H7 (cell line): ENCODE data around the gene C5AR1. TPM values are rescaled to one million over a fixed set of nuclear protein-coding genes. Genes with fewer than 3 reads are reported as not detected.
"Not testable (repeated sequence)": the region's sequence is repeated elsewhere in the genome, so short reads cannot be mapped to it uniquely, and the experiment has no call there.

ENCODE experiments used
- DNase-seq: peaks from one replicate; pipeline ENCODE4 v3.0.0; 2012
- H3K27me3 ChIP-seq: 2 replicates; pipeline ENCODE4 v1.6.0; 2011; ENCODE audit warnings: mild to moderate bottlenecking, low read length; ENCODE audit not compliant: control insufficient read depth, insufficient read depth
- H3K36me3 ChIP-seq: replicated peaks from 2 replicates; pipeline ENCODE4 v1.5.1; 2011; ENCODE audit warnings: low read length; ENCODE audit not compliant: control insufficient read depth, insufficient read depth
- H3K4me3 ChIP-seq: 2 replicates; pipeline ENCODE4 v1.5.1; 2011; ENCODE audit warnings: low read depth, mild to moderate bottlenecking, control low read depth, low read length, moderate library complexity; ENCODE audit not compliant: insufficient read depth
- total RNA-seq: library from RNA; depleted of rRNA; stranded (reverse); fragments of >200 nt; shearing (Covaris generic); gene quantifications from 2 replicates; pipeline ENCODE4 v1.2.3, GENCODE V29; 2014; rRNA removed

C5AR1 gene
- total RNA-seq = 0.17 TPM in 1 of 2 replicates, not detected in the other

GRCh38 chr19:47309608-47310007, at the start of gene C5AR1:
TSS of gene C5AR1 (plus strand) at chr19:47309861. CDS start at chr19:47309896, 35 bp downstream.
- no peak for DNase-seq
- H3K36me3 ChIP-seq = no peaks in the 10 kb centered on the region
- no peak within 1 kb of the TSS for H3K4me3 ChIP-seq
- no peaks in the 10 kb centered on the region for H3K27me3 ChIP-seq

- H3K27me3 ChIP-seq = no peaks in the 10 kb centered on the region
- peaks cover 19% of the 10 kb centered on the region for H3K36me3 ChIP-seq
- DNase-seq = no peak
Measured at GRCh38 chr19:47260476-47260875, 49.2 kb upstream of the C5AR1 start.

GRCh38 chr19:47261946-47262793, 47.5 kb upstream of the C5AR1 start:
- not testable (repeated sequence) for H3K27me3 ChIP-seq, DNase-seq, H3K4me3 ChIP-seq
- peaks cover 23% of the 10 kb centered on the region for H3K36me3 ChIP-seq

More at GRCh38 chr19:47260476-47260875, 49.2 kb upstream of the C5AR1 start:
- no peak overlapping the region for H3K4me3 ChIP-seq

- DNase-seq = peak; percentile 41
- peaks cover 18% of the 10 kb centered on the region for H3K36me3 ChIP-seq
- H3K4me3 ChIP-seq = no peak overlapping the region
- H3K27me3 ChIP-seq = no peaks in the 10 kb centered on the region
Measured at GRCh38 chr19:47264629-47265028, 45.0 kb upstream of the C5AR1 start.

GRCh38 chr19:47266401-47266941, 43.2 kb upstream of the C5AR1 start:
- no peaks in the 10 kb centered on the region for H3K27me3 ChIP-seq
- peaks cover 10% of the 10 kb centered on the region for H3K36me3 ChIP-seq
- H3K4me3 ChIP-seq = no peak overlapping the region
- peak; percentile 45 for DNase-seq

- peak; percentile 22 for DNase-seq
- no peaks in the 10 kb centered on the region for H3K27me3 ChIP-seq
- no peak overlapping the region for H3K4me3 ChIP-seq
- H3K36me3 ChIP-seq = peaks cover 9% of the 10 kb centered on the region
Measured at GRCh38 chr19:47267350-47267759, 42.3 kb upstream of the C5AR1 start.

- no peaks in the 10 kb centered on the region for H3K27me3 ChIP-seq
- H3K4me3 ChIP-seq = no peak overlapping the region
- DNase-seq = peak; percentile 6
- H3K36me3 ChIP-seq = peaks cover 8% of the 10 kb centered on the region
Measured at GRCh38 chr19:47268028-47268427, 41.6 kb upstream of the C5AR1 start.

GRCh38 chr19:47269596-47269995, 40.1 kb upstream of the C5AR1 start:
- DNase-seq = peak; percentile 13
- H3K4me3 ChIP-seq = no peak overlapping the region
- H3K27me3 ChIP-seq = no peaks in the 10 kb centered on the region
- peaks cover 8% of the 10 kb centered on the region for H3K36me3 ChIP-seq

GRCh38 chr19:47270408-47270807, 39.3 kb upstream of the C5AR1 start:
- DNase-seq = peak; percentile 24
- Histone ChIP-seq H3K27me3 (peaks cover 4% of the 10 kb centered on the region), H3K4me3 (no peak overlapping the region), H3K36me3 (peaks cover 8% of the 10 kb centered on the region)

- no peak overlapping the region for H3K4me3 ChIP-seq
- peaks cover 11% of the 10 kb centered on the region for H3K27me3 ChIP-seq
- DNase-seq = peak; percentile 68
- H3K36me3 ChIP-seq = peaks cover 4% of the 10 kb centered on the region
Measured at GRCh38 chr19:47271949-47272348, 37.7 kb upstream of the C5AR1 start.

- Histone ChIP-seq H3K27me3 (peaks cover 11% of the 10 kb centered on the region), H3K4me3 (peak overlapping the region; percentile 78), H3K36me3 (peaks cover 1% of the 10 kb centered on the region)
- peak; percentile 75 for DNase-seq
Measured at GRCh38 chr19:47272448-47273312, 37.0 kb upstream of the C5AR1 start.

GRCh38 chr19:47273313-47274070, 36.2 kb upstream of the C5AR1 start:
- peak; percentile 98 for DNase-seq
- Histone ChIP-seq H3K36me3 (peaks cover 1% of the 10 kb centered on the region), H3K27me3 (peaks cover 11% of the 10 kb centered on the region), H3K4me3 (peak overlapping the region; percentile 78)

- Histone ChIP-seq H3K36me3 (peaks cover 1% of the 10 kb centered on the region), H3K4me3 (peak within 1 kb of the TSS; percentile 79), H3K27me3 (peaks cover 11% of the 10 kb centered on the region)
- DNase-seq = peak; percentile 99
Measured at GRCh38 chr19:47274071-47274890, 35.4 kb upstream of the C5AR1 start, which contains the start of gene INAFM1. TSS of gene INAFM1 (plus strand) at chr19:47274885. CDS start at chr19:47274920, 35 bp downstream.
